Neural cell (in vitro differentiated cells): ENCODE measurements around the gene CTBP2. TPM values are rescaled to one million over a fixed set of nuclear protein-coding genes. Genes with fewer than 3 reads are reported as not detected.

Experiments
- H2AFZ ChIP-seq: fragments of 200-600, 300-800 bp; sonication (generic), shearing (Covaris generic); 2 replicates; pipeline ENCODE4 v1.6.0; 2014; ENCODE audit warnings: low read depth, mild to moderate bottlenecking, antibody characterized with exemption, low read length, moderate library complexity
- H3F3A ChIP-seq: fragments of 200-600 bp; shearing (Covaris generic); 2 replicates; pipeline ENCODE4 v1.6.1; 2016; ENCODE audit warnings: mild to moderate bottlenecking, moderate library complexity, mixed read lengths, antibody characterized with exemption, low read length; ENCODE audit not compliant: insufficient read depth, poor library complexity, severe bottlenecking
- H3K27ac ChIP-seq: fragments of 200-600, 300-800 bp; sonication (generic), shearing (Covaris generic); 2 replicates; pipeline ENCODE4 v1.5.1; 2014; ENCODE audit warnings: mild to moderate bottlenecking, low read length, moderate library complexity
- H3K27me3 ChIP-seq: fragments of 300-800, 200-600 bp; sonication (generic), shearing (Covaris generic); 2 replicates; pipeline ENCODE4 v1.6.0; 2014; ENCODE audit warnings: mild to moderate bottlenecking, low read depth, low read length, moderate library complexity; ENCODE audit not compliant: insufficient read depth
- H3K36me3 ChIP-seq: fragments of 300-800, 200-600 bp; sonication (generic), shearing (Covaris generic); 2 replicates; pipeline ENCODE4 v1.5.1; 2014; ENCODE audit warnings: mild to moderate bottlenecking, antibody characterized with exemption, low read length, moderate library complexity; ENCODE audit not compliant: insufficient read depth
- H3K4me2 ChIP-seq: fragments of 300-800, 200-600 bp; sonication (generic), shearing (Covaris generic); 2 replicates; pipeline ENCODE4 v1.6.0; 2014; ENCODE audit warnings: mild to moderate bottlenecking, low read length
- H3K4me3 ChIP-seq: fragments of 300-800, 200-600 bp; sonication (generic), shearing (Covaris generic); 2 replicates; pipeline ENCODE4 v1.5.1; 2014; ENCODE audit warnings: mild to moderate bottlenecking, low read length, moderate library complexity
- H3K79me2 ChIP-seq: fragments of 200-600 bp; shearing (Covaris generic); replicated peaks from 2 replicates; pipeline ENCODE4 v1.6.0; 2014; ENCODE audit warnings: mild to moderate bottlenecking, low read length, moderate library complexity; ENCODE audit not compliant: insufficient read depth
- H3K9ac ChIP-seq: fragments of 300-800, 200-600 bp; sonication (generic), shearing (Covaris generic); 2 replicates; pipeline ENCODE4 v1.6.1; 2016; ENCODE audit warnings: mild to moderate bottlenecking, low read length, mixed read lengths
- H3K9me2 ChIP-seq: fragments of 200-600 bp; shearing (Covaris generic); 2 replicates; pipeline ENCODE4 v1.6.1; 2016; ENCODE audit warnings: mild to moderate bottlenecking, low read length, mixed read lengths; ENCODE audit not compliant: insufficient read depth
- H3K9me3 ChIP-seq: fragments of 200-600, 300-800 bp; sonication (generic), shearing (Covaris generic); 2 replicates; pipeline ENCODE4 v1.6.1; 2016; ENCODE audit warnings: mild to moderate bottlenecking, mixed run types, low read length, moderate library complexity, mixed read lengths
- H4K20me1 ChIP-seq: fragments of 200-600 bp; shearing (Covaris generic); 2 replicates; pipeline ENCODE4 v1.6.1; 2016; ENCODE audit warnings: mild to moderate bottlenecking, mixed run types; ENCODE audit not compliant: insufficient read depth
- EP300 ChIP-seq: fragments of 450-650 bp; conservative IDR thresholded peaks from 2 replicates; pipeline ENCODE4 v1.6.1; 2014; ENCODE audit warnings: antibody characterized with exemption, mild to moderate bottlenecking, moderate library complexity; ENCODE audit not compliant: poor library complexity, severe bottlenecking
- EZH2 ChIP-seq: fragments of 200-600, 300-800 bp; shearing (Covaris generic), sonication (generic); IDR thresholded peaks from 2 replicates; pipeline ENCODE4 v1.6.1; 2014; ENCODE audit warnings: antibody characterized with exemption, low read length, borderline replicate concordance, mild to moderate bottlenecking; ENCODE audit not compliant: insufficient read depth, poor library complexity, severe bottlenecking
- MXI1 ChIP-seq: fragments of 450-650 bp; conservative IDR thresholded peaks from 2 replicates; pipeline ENCODE4 v1.6.1; 2014; ENCODE audit warnings: antibody characterized with exemption, mild to moderate bottlenecking; ENCODE audit not compliant: poor library complexity, severe bottlenecking
- POLR2AphosphoS5 ChIP-seq: IDR thresholded peaks from 2 replicates; pipeline ENCODE4 v1.6.1; 2012
- RAD21 ChIP-seq: fragments of 450-650 bp; conservative IDR thresholded peaks from 2 replicates; pipeline ENCODE4 v1.6.1; 2014; ENCODE audit warnings: antibody characterized with exemption, mild to moderate bottlenecking, moderate library complexity
- SMC3 ChIP-seq: fragments of 450-650 bp; conservative IDR thresholded peaks from 2 replicates; pipeline ENCODE4 v1.6.1; 2014; ENCODE audit warnings: antibody characterized with exemption, mild to moderate bottlenecking, moderate library complexity; ENCODE audit not compliant: poor library complexity
- TAF1 ChIP-seq: IDR thresholded peaks from 2 replicates; pipeline ENCODE4 v1.6.1; 2012; ENCODE audit warnings: low read depth
- polyA plus RNA-seq: library from polyadenylated mRNA; depleted of rRNA; stranded (reverse); fragments of >200 nt; gene quantifications from 2 replicates; pipeline ENCODE4 v1.2.3, GENCODE V29; 2014
- TF ChIP-seq, protein P1 (sequence below): IDR thresholded peaks from 2 replicates; pipeline ENCODE4 v1.6.1; 2012; ENCODE audit warnings: borderline replicate concordance
- TF ChIP-seq, protein P2 (sequence below): fragments of 450-650 bp; IDR thresholded peaks from 2 replicates; pipeline ENCODE4 v1.5.1; 2014; ENCODE audit warnings: antibody characterized with exemption, mild to moderate bottlenecking, moderate library complexity; ENCODE audit not compliant: poor library complexity, severe bottlenecking

Gene CTBP2
- polyA plus RNA-seq, 1 donor from 2014 or later: 59.5 TPM

DNA sequence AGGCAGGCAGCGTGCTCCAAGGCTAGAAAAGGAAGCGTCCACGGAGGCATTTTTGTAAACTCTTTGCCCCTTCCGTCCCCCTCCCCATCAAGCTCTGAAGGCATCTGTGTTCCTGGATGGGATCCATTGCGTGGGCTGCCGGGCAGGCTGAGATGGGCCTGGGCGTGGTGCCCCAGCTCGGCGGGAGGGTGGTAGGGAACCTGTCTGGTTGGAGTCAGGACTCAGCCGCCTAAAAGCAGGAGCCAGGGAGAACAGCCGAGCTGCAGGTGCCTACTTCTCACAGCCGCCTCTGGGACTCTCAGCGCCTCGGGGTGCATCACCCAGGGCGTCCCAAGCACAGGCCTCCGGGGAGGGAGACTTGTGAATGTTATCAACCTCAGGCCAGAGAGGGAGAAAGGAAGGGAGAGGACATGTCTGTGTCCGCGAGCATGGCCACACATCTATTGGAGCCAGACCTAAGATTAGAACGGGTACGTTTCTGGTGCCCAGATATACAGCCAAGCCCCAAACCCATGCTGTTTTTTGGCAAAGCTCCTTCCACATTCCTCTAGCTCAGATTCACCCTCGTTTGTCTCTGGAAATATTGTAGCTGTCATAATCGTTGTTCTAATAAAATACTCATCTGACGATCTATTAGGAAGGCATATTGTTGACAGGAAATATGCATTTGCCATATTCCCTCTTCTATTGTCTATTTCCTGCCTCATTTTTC, 48.6 kb upstream of the CTBP2 start:
- no peak overlapping the region for H3K4me3 ChIP-seq
- no peaks in the 10 kb centered on the region for H3K9me2 ChIP-seq
- H4K20me1 ChIP-seq: no peaks in the 10 kb centered on the region
- H3K4me2 ChIP-seq: no peak overlapping the region
- TF ChIP-seq, protein P1, sequence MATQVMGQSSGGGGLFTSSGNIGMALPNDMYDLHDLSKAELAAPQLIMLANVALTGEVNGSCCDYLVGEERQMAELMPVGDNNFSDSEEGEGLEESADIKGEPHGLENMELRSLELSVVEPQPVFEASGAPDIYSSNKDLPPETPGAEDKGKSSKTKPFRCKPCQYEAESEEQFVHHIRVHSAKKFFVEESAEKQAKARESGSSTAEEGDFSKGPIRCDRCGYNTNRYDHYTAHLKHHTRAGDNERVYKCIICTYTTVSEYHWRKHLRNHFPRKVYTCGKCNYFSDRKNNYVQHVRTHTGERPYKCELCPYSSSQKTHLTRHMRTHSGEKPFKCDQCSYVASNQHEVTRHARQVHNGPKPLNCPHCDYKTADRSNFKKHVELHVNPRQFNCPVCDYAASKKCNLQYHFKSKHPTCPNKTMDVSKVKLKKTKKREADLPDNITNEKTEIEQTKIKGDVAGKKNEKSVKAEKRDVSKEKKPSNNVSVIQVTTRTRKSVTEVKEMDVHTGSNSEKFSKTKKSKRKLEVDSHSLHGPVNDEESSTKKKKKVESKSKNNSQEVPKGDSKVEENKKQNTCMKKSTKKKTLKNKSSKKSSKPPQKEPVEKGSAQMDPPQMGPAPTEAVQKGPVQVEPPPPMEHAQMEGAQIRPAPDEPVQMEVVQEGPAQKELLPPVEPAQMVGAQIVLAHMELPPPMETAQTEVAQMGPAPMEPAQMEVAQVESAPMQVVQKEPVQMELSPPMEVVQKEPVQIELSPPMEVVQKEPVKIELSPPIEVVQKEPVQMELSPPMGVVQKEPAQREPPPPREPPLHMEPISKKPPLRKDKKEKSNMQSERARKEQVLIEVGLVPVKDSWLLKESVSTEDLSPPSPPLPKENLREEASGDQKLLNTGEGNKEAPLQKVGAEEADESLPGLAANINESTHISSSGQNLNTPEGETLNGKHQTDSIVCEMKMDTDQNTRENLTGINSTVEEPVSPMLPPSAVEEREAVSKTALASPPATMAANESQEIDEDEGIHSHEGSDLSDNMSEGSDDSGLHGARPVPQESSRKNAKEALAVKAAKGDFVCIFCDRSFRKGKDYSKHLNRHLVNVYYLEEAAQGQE: no peak
- no peak for TF ChIP-seq TAF1
- TF ChIP-seq MXI1: no peak
- no peak for TF ChIP-seq RAD21
- TF ChIP-seq EP300: no peak
- no peak for TF ChIP-seq POLR2AphosphoS5
- TF ChIP-seq SMC3: no peak
- no peak overlapping the region for H3K9ac ChIP-seq
- no peaks in the 10 kb centered on the region for H3K36me3 ChIP-seq
- H2AFZ ChIP-seq: no peak overlapping the region
- H3K27me3 ChIP-seq: no peaks in the 10 kb centered on the region
- H3K79me2 ChIP-seq: no peaks in the 10 kb centered on the region
- H3K9me3 ChIP-seq: no peaks in the 10 kb centered on the region
- H3K27ac ChIP-seq: no peak overlapping the region
- H3F3A ChIP-seq: no peaks in the 10 kb centered on the region

DNA sequence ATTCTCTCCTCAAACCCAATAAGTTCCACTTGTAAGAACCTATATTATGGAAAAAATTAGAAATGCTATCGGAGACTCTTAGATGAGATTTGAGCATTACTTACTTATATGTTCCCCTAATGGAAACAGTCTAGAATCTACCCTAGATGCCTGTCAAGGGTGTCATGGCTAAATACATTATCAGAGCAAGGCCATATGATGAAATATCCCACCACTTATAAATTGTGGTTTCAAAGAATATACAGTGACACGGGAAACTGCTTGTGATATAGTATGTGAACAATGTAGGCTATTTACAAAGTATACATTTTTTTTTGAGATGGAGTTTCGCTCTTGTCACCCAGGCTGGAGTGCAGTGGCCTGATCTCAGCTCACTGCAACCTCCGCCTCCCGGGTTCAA, 46.3 kb upstream of the CTBP2 start:
- H3K9me2 ChIP-seq: no peaks in the 10 kb centered on the region
- no peaks in the 10 kb centered on the region for H3K36me3 ChIP-seq
- H3F3A ChIP-seq: no peaks in the 10 kb centered on the region
- H3K27ac ChIP-seq: no peak overlapping the region
- TF ChIP-seq SMC3 (no peak), POLR2AphosphoS5 (no peak), EZH2 (no peak), EP300 (no peak), RAD21 (no peak), MXI1 (no peak), TAF1 (no peak)
- TF ChIP-seq, protein P2, sequence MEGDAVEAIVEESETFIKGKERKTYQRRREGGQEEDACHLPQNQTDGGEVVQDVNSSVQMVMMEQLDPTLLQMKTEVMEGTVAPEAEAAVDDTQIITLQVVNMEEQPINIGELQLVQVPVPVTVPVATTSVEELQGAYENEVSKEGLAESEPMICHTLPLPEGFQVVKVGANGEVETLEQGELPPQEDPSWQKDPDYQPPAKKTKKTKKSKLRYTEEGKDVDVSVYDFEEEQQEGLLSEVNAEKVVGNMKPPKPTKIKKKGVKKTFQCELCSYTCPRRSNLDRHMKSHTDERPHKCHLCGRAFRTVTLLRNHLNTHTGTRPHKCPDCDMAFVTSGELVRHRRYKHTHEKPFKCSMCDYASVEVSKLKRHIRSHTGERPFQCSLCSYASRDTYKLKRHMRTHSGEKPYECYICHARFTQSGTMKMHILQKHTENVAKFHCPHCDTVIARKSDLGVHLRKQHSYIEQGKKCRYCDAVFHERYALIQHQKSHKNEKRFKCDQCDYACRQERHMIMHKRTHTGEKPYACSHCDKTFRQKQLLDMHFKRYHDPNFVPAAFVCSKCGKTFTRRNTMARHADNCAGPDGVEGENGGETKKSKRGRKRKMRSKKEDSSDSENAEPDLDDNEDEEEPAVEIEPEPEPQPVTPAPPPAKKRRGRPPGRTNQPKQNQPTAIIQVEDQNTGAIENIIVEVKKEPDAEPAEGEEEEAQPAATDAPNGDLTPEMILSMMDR: no peak
- TF ChIP-seq, protein P1: no peak
- H4K20me1 ChIP-seq: no peaks in the 10 kb centered on the region
- no peak overlapping the region for H3K9ac ChIP-seq
- H3K4me2 ChIP-seq: no peak overlapping the region
- no peak overlapping the region for H3K4me3 ChIP-seq
- no peaks in the 10 kb centered on the region for H3K79me2 ChIP-seq
- no peaks in the 10 kb centered on the region for H3K27me3 ChIP-seq
- H2AFZ ChIP-seq: no peak overlapping the region
- H3K9me3 ChIP-seq: no peaks in the 10 kb centered on the region
